Spleen (tissue), 11 donors: ENCODE measurements around the gene NTN1. TPM values are rescaled to one million over a fixed set of nuclear protein-coding genes. Genes with fewer than 3 reads are reported as not detected.

Experiments used
- DNase-seq: peaks from one replicate; pipeline ENCODE4 v3.0.0-alpha.2; 2020
- H3K27ac ChIP-seq, 8 donors: fragments of 200-600 bp; sonication (generic) in 7 of 8; 1 replicate in 4 of 8; 2 replicates in 4 of 8; pipeline versions ENCODE4 v1.5.0 to v1.8.0; 2016 to 2021; ENCODE audit warnings: inconsistent platforms in 4 of 8, mild to moderate bottlenecking in 4 of 8, moderate library complexity in 1 of 8
- H3K27me3 ChIP-seq, 7 donors: fragments of 200-600 bp; sonication (generic) in 6 of 7; replicated peaks in 1 of 7; 1 replicate in 4 of 7; 2 replicates in 3 of 7; pipeline versions ENCODE4 v1.5.0 to v1.8.0; 2016 to 2021; ENCODE audit warnings: inconsistent platforms in 3 of 7, mild to moderate bottlenecking in 1 of 7
- H3K36me3 ChIP-seq, 6 donors: fragments of 200-600 bp; sonication (generic) in 5 of 6; 1 replicate in 4 of 6; 2 replicates in 2 of 6; pipeline versions ENCODE4 v1.5.0 to v1.8.0; 2016 to 2021; ENCODE audit warnings: inconsistent platforms in 2 of 6
- H3K4me1 ChIP-seq, 6 donors: fragments of 200-600 bp; sonication (generic) in 5 of 6; 1 replicate in 3 of 6; 2 replicates in 3 of 6; pipeline versions ENCODE4 v1.5.0 to v1.8.0; 2016 to 2021; ENCODE audit warnings: inconsistent platforms in 3 of 6
- H3K4me3 ChIP-seq, 8 donors: fragments of 200-600 bp; sonication (generic) in 7 of 8; 1 replicate in 4 of 8; 2 replicates in 4 of 8; pipeline versions ENCODE4 v1.5.0 to v1.8.0; 2016 to 2021; ENCODE audit warnings: inconsistent platforms in 4 of 8, mild to moderate bottlenecking in 4 of 8, moderate library complexity in 2 of 8
- H3K9me3 ChIP-seq, 8 donors: fragments of 200-600 bp; sonication (generic) in 7 of 8; 1 replicate in 4 of 8; 2 replicates in 4 of 8; pipeline versions ENCODE4 v1.5.0 to v1.8.0; 2016 to 2021; ENCODE audit warnings: inconsistent platforms in 4 of 8
- POLR2A ChIP-seq, 3 donors: fragments of 450-650 bp; IDR thresholded peaks; one replicate each; pipeline ENCODE4 v1.5.1; 2017; ENCODE audit warnings: antibody characterized with exemption in 3 of 3, mild to moderate bottlenecking in 1 of 3
- POLR2AphosphoS5 ChIP-seq, 3 donors: sonication (generic); formaldehyde crosslinking; IDR thresholded peaks; one replicate each; pipeline ENCODE4 v1.5.1; 2017; ENCODE audit warnings: antibody characterized with exemption in 3 of 3
- WGBS, 5 donors: extraction: QIAGEN DNeasy Blood & Tissue Kit in 3 of 5; methylation state at CpG; one replicate each; pipeline versions ENCODE4 v1.1.5 to v1.1.7; 2013 to 2018; 5-methylcytosine and 5-hydroxymethylcytosine counted together
- intact Hi-C: fragments of 100-400 bp; cut with DNase I; formaldehyde crosslinking; loops from one replicate; pipeline ENCODE4 v1.15.0; 2023; ENCODE audit warnings: low total_unique reads
- polyA plus RNA-seq, 3 donors: library from polyadenylated mRNA; stranded (reverse); fragments of 200-250 nt; gene quantifications; one replicate each; pipeline ENCODE4 v1.2.1, GENCODE V29; 2013
- total RNA-seq, 7 donors: library from RNA; depleted of rRNA in 3 of 7; stranded (reverse); fragments of >200 nt in 3 of 7; fragmentation: NEBNext Ultra II Directional in 4 of 7; extraction: Animal tissue kit (Norgen Biotek cat#: 25700) in 4 of 7; gene quantifications; one replicate each; pipeline versions ENCODE4 v1.1.0 to v1.2.1, GENCODE V29; 2016 to 2021
- TF ChIP-seq, protein P1 (sequence below), 11 experiments: fragments of 200-600 bp in 7 of 11; fragments of 450-650 bp in 4 of 11; sonication (generic) in 4 of 11; IDR thresholded peaks in 8 of 11; conservative IDR thresholded peaks in 3 of 11; 1 replicate in 7 of 11; 2 replicates in 4 of 11; pipeline versions ENCODE4 v1.4.0 to v1.8.0; 2016 to 2021; ENCODE audit warnings: antibody characterized with exemption in 11 of 11, inconsistent platforms in 4 of 11, mild to moderate bottlenecking in 1 of 11
- donor health status: healthy with polysubstance abuse.
- donor health status: DM: no; HTN: no; CAD: no; lungs with moderate emphysema.
- donor health status: DM: no; HTN: no; CAD: no.
- donor health status: Bipolar disorder and iron deficiency.
- donor health status: healthy.
- donor health status: DM: no; HTN: no; CAD: no.
- donor health status: DM: yes; HTN: yes; CAD: no.

The NTN1 gene
- total and polyA plus RNA-seq, 10 donors = 0.07 to 0.43 (median 0.23) TPM; not detected in 2

DNA sequence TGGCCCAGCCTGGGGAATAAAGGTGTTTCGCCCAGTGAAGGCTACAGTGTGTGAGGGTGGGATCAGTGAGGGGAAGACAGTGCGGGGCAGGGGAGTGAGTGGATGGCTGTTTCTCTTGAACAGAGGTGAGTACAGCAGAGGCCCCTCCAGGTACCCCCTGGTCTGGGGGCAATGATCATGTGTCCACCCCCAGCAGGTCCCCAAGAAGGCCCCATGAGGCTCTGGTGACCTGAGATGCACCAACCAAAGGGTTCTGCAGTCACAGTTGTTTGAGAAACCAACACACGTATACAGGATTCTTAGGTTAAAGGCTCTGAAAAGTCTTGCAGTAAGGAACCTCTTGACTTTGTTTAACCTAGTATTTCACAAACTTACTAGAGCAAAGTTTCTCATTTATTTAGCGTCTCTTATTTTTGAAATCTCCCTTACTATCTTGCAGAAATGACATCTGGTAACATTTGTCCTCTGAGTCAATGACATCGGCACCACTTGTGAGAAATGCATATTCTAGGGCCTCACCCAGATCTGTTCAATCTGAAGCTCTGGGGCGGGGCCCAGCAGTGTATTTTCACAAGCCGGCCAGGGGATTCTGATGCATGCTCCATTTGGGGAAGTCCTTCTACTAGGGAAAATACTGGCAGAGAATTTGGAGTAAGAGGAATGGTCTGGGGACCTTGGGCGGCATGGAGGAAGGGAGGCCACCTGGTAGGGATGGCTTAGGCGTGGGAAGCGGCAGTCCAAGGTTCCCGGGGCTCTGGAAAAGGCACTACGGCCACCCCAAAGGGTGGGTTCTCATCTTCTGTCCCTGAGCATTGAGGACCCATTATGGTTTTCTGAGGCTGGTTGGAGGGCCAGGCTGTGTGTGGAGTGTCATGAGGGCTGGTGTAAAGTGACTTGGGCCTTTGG is 217.3 kb downstream of the NTN1 start:
- H3K27ac ChIP-seq = no peak overlapping the region

DNA sequence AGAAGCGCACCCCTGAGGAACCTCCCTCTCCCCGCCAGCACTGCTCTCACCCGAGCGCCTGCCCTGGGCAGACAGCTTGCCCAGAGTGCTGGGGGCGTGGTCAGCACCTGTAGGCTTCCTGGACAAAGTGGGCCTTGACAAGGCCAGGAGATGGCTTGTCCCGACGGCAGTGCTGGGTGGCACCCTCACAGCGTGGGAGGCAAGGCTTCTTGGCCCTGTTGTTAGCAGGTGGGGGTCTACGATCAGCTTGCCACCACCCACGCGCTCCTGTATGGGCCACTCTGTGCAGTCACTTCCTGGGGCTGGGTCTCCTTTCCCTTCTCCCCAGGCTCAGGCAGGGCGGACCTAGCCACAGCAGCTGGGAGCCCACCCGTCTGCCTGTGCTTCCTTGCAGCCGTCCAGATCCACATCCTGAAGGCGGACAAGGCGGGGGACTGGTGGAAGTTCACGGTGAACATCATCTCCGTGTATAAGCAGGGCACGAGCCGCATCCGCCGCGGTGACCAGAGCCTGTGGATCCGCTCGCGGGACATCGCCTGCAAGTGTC is 218.0 kb downstream of the NTN1 start:
- Histone ChIP-seq H3K27me3 (peaks cover 0 to 25% (median 0%) of the 10 kb centered on the region in 7 donors), H3K36me3 (no peaks in the 10 kb centered on the region), H3K4me3 (peak overlapping the region in 7 of 8 donors; percentile 30 to 75 (median 45)), H3K27ac (peak overlapping the region in 4 of 8 donors; percentile 77 to 85 (median 82)), H3K4me1 (peaks cover 5 to 29% (median 21%) of the 10 kb centered on the region in 6 donors), H3K9me3 (no peaks in the 10 kb centered on the region)
- TF ChIP-seq, protein P1, sequence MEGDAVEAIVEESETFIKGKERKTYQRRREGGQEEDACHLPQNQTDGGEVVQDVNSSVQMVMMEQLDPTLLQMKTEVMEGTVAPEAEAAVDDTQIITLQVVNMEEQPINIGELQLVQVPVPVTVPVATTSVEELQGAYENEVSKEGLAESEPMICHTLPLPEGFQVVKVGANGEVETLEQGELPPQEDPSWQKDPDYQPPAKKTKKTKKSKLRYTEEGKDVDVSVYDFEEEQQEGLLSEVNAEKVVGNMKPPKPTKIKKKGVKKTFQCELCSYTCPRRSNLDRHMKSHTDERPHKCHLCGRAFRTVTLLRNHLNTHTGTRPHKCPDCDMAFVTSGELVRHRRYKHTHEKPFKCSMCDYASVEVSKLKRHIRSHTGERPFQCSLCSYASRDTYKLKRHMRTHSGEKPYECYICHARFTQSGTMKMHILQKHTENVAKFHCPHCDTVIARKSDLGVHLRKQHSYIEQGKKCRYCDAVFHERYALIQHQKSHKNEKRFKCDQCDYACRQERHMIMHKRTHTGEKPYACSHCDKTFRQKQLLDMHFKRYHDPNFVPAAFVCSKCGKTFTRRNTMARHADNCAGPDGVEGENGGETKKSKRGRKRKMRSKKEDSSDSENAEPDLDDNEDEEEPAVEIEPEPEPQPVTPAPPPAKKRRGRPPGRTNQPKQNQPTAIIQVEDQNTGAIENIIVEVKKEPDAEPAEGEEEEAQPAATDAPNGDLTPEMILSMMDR (IDR thresholded peaks at IDR 0.05 in 8 of 11, conservative IDR thresholded peaks at IDR 0.05 in 3 of 11) = no peak
- TF ChIP-seq POLR2A (IDR thresholded peaks at IDR 0.05) (no peak), POLR2AphosphoS5 (IDR thresholded peaks at IDR 0.05) (peak in 2 of 3 donors; percentile 5 to 25)
- peak; percentile 86 for DNase-seq
- intact Hi-C loops = no loop called here
- WGBS, 5 donors = 15 to 77% (median 25%) methylated on average over 5 to 27 of the region's 27 CpGs

More for the DNA sequence above, 217.3 kb downstream of the NTN1 start:
- 87 to 93% (median 89%) methylated on average over 12 of the region's 12 CpGs for WGBS, 5 donors
- DNase-seq = peak; percentile 69
- H3K36me3 ChIP-seq = no peaks in the 10 kb centered on the region
- no peak for TF ChIP-seq POLR2AphosphoS5 (IDR thresholded peaks at IDR 0.05)
- H3K4me3 ChIP-seq = peak overlapping the region in 2 of 8 donors; percentile 54 to 75
- peaks cover 0 to 32% (median 5%) of the 10 kb centered on the region in 7 donors for H3K27me3 ChIP-seq
- no peaks in the 10 kb centered on the region for H3K9me3 ChIP-seq
- H3K4me1 ChIP-seq = peaks cover 5 to 29% (median 21%) of the 10 kb centered on the region in 6 donors
- intact Hi-C loops = no loop called here

DNA sequence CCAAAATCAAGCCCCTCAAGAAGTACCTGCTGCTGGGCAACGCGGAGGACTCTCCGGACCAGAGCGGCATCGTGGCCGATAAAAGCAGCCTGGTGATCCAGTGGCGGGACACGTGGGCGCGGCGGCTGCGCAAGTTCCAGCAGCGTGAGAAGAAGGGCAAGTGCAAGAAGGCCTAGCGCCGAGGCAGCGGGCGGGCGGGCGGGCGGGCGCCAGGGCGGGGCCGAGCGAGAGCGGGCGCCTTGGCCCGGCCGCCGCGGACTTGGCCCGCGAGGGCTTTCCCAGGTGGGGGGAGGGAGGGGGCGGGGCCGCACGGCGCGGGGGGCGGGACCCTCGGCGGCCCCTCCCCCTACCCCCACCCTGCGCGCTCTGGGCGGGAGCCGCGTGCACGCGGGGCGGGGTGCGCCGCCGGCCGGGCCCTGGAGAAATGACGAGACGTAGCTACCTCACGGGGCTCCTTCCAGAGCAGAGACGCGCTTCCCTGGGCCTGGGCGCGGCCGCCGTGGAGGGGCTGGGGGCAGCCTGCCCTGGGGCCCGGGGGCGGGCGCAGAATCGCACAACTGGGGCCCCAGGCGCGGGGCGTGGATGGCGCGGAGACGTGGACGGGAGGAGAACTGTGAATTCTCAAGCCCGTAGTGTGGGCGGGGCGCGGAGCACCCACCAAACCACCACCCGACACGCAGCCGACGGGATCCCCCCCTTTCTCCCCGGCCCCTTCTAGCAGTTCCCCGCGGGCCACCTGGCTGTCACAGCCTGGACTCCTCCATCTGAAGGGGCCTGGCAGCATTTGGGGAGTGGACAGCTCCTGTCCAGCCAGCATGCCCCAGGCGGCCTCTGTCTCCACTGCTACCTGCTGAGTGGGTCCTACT is 218.7 kb downstream of the NTN1 start:
- intact Hi-C loops = no loop called here
- Histone ChIP-seq H3K9me3 (no peaks in the 10 kb centered on the region), H3K36me3 (no peaks in the 10 kb centered on the region), H3K27ac (peak overlapping the region; percentile 42 to 85 (median 78)), H3K4me3 (peak overlapping the region; percentile 25 to 75 (median 46)), H3K4me1 (peaks cover 5 to 29% (median 21%) of the 10 kb centered on the region in 6 donors), H3K27me3 (peaks cover 0 to 20% (median 0%) of the 10 kb centered on the region in 7 donors)
- 1 to 5% (median 2%) methylated on average over 24 to 82 of the region's 84 CpGs for WGBS, 5 donors
- no peak for TF ChIP-seq POLR2A (IDR thresholded peaks at IDR 0.05)
- TF ChIP-seq, protein P1 (IDR thresholded peaks at IDR 0.05 in 8 of 11, conservative IDR thresholded peaks at IDR 0.05 in 3 of 11) = no peak
- peak; percentile 41 to 74 (median 74) for TF ChIP-seq POLR2AphosphoS5 (IDR thresholded peaks at IDR 0.05)
- DNase-seq = peak; percentile 90

DNA sequence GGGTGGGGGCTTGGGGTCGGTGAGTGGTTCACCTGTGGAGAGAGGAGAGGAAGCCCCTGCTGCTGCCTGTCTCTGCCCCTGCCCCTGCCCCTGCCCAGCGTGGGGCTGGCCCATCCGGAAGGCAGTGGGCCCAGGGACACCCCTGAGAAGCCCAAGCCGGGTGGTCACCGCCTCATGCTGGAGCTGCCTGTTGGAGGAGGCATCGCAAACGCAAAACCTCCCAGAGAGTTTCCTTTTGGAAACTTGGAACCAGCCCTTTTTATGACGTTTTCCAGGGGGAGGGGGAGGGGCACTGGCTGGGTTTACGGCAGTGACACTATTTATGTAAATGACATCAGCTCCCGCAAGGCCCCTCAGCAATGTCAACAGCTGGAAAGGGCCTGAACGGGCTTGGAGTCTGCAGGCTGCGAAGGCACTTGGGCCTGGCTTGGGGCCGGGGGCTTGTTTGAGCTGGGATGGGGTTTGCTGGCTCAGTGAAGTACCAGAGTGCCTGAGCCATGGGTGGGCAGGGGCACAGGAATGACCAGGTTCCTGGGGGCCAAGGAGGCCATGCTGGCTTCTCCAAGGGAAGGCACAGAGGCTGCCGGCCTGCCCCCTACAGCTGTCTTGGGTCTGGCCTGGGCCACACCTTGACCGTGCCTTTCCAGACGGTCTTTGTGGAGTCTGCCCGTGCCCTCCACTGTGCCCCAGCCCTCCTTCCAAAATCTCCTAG is 219.5 kb downstream of the NTN1 start:
- peak in 1 of 3 donors; percentile 5 for TF ChIP-seq POLR2AphosphoS5 (IDR thresholded peaks at IDR 0.05)
- TF ChIP-seq, protein P1 (IDR thresholded peaks at IDR 0.05 in 8 of 11, conservative IDR thresholded peaks at IDR 0.05 in 3 of 11) = no peak
- 55 to 78% (median 65%) methylated on average over 9 to 17 of the region's 17 CpGs for WGBS, 5 donors
- peaks cover 0 to 20% (median 0%) of the 10 kb centered on the region in 7 donors for H3K27me3 ChIP-seq
- intact Hi-C loops = no loop called here
- no peaks in the 10 kb centered on the region for H3K36me3 ChIP-seq
- H3K27ac ChIP-seq = peak overlapping the region; percentile 42 to 85 (median 78)
- peaks cover 5 to 29% (median 21%) of the 10 kb centered on the region in 6 donors for H3K4me1 ChIP-seq
- DNase-seq = no peak
- H3K9me3 ChIP-seq = no peaks in the 10 kb centered on the region
- H3K4me3 ChIP-seq = peak overlapping the region in 7 of 8 donors; percentile 42 to 75 (median 47)
